ENCODE data around the gene BMP5. TPM values are rescaled to one million over a fixed set of nuclear protein-coding genes. Genes with fewer than 3 reads are reported as not detected.
"Not testable (repeated sequence)": the region's sequence is repeated elsewhere in the genome, so short reads cannot be mapped to it uniquely, and the experiment has no call there.

The BMP5 gene
- total and polyA plus RNA-seq, 9 donors, result 0.01 TPM; not detected in 8

GRCh38 chr6:55917751-55918415 is 42.5 kb upstream of the BMP5 start:
- H3K27ac ChIP-seq, result no peak overlapping the region
- WGBS, 3 donors, result 4 to 29% (median 7%) methylated on average over 3 of the region's 3 CpGs
- H3K27me3 ChIP-seq, result no peaks in the 10 kb centered on the region
- H3K9me3 ChIP-seq, result no peaks in the 10 kb centered on the region
- no peak for TF ChIP-seq POLR2A (IDR thresholded peaks at IDR 0.05)
- TF ChIP-seq EP300 (IDR thresholded peaks at IDR 0.05), result no peak
- no peak for TF ChIP-seq CTCF (IDR thresholded peaks at IDR 0.05)
- no peaks in the 10 kb centered on the region for H3K36me3 ChIP-seq
- no peaks in the 10 kb centered on the region for H3K4me1 ChIP-seq (ENCODE audit: insufficient read depth)
- intact Hi-C loops (cut with DNase I), result no loop called here
- H3K4me3 ChIP-seq, result no peak overlapping the region
- DNase-seq, result no peak

- WGBS, 3 donors, result 91 to 98% (median 93%) methylated on average over 2 of the region's 2 CpGs
- intact Hi-C loops (cut with DNase I), result no loop called here
- no peak overlapping the region for H3K27ac ChIP-seq
- no peaks in the 10 kb centered on the region for H3K9me3 ChIP-seq
- no peaks in the 10 kb centered on the region for H3K4me1 ChIP-seq (ENCODE audit: insufficient read depth)
- no peaks in the 10 kb centered on the region for H3K27me3 ChIP-seq
- H3K36me3 ChIP-seq, result no peaks in the 10 kb centered on the region
- no peak overlapping the region for H3K4me3 ChIP-seq
- no peak for DNase-seq
- TF ChIP-seq EP300 (IDR thresholded peaks at IDR 0.05), result no peak
- no peak for TF ChIP-seq CTCF (IDR thresholded peaks at IDR 0.05)
- no peak for TF ChIP-seq POLR2A (IDR thresholded peaks at IDR 0.05)
Observed at GRCh38 chr6:55916188-55916587, 40.8 kb upstream of the BMP5 start.

- Histone ChIP-seq H3K27ac (no peak overlapping the region), H3K4me1 (ENCODE audit: insufficient read depth) (no peaks in the 10 kb centered on the region), H3K4me3 (no peak overlapping the region), H3K9me3 (no peaks in the 10 kb centered on the region), H3K27me3 (no peaks in the 10 kb centered on the region), H3K36me3 (no peaks in the 10 kb centered on the region)
- DNase-seq, result no peak
- TF ChIP-seq EP300 (IDR thresholded peaks at IDR 0.05) (no peak), POLR2A (IDR thresholded peaks at IDR 0.05) (no peak), CTCF (IDR thresholded peaks at IDR 0.05) (no peak)
- intact Hi-C loops (cut with DNase I), result no loop called here
- WGBS, 3 donors, result 35 to 52% (median 36%) methylated on average over 3 of the region's 3 CpGs
Observed at GRCh38 chr6:55913228-55914195, 38.1 kb upstream of the BMP5 start.

- 94 to 97% (median 94%) methylated on average over 14 to 24 of the region's 28 CpGs for WGBS, 3 donors
- H3K9me3 ChIP-seq; H3K27ac ChIP-seq; H3K27me3 ChIP-seq; H3K4me3 ChIP-seq; DNase-seq; H3K36me3 ChIP-seq; intact Hi-C loops (cut with DNase I); H3K4me1 ChIP-seq (ENCODE audit: insufficient read depth): not testable (repeated sequence)
Observed at GRCh38 chr6:55910466-55910865, 35.1 kb upstream of the BMP5 start.

GRCh38 chr6:55909911-55910310 is 34.5 kb upstream of the BMP5 start:
- H3K36me3 ChIP-seq, DNase-seq: not testable (repeated sequence)
- WGBS, 3 donors, result 92 to 100% methylated on average over 1 to 19 of the region's 26 CpGs; no CpG with 5 or more reads in 1 of the 3 donors

More at GRCh38 chr6:55909911-55910310, 34.5 kb upstream of the BMP5 start:
- H3K27ac ChIP-seq; intact Hi-C loops (cut with DNase I); H3K4me1 ChIP-seq (ENCODE audit: insufficient read depth); H3K4me3 ChIP-seq; H3K27me3 ChIP-seq; H3K9me3 ChIP-seq: not testable (repeated sequence)

All from ovary (tissue), 9 donors.